ENCODE results near the gene SPTLC1.

DNA sequence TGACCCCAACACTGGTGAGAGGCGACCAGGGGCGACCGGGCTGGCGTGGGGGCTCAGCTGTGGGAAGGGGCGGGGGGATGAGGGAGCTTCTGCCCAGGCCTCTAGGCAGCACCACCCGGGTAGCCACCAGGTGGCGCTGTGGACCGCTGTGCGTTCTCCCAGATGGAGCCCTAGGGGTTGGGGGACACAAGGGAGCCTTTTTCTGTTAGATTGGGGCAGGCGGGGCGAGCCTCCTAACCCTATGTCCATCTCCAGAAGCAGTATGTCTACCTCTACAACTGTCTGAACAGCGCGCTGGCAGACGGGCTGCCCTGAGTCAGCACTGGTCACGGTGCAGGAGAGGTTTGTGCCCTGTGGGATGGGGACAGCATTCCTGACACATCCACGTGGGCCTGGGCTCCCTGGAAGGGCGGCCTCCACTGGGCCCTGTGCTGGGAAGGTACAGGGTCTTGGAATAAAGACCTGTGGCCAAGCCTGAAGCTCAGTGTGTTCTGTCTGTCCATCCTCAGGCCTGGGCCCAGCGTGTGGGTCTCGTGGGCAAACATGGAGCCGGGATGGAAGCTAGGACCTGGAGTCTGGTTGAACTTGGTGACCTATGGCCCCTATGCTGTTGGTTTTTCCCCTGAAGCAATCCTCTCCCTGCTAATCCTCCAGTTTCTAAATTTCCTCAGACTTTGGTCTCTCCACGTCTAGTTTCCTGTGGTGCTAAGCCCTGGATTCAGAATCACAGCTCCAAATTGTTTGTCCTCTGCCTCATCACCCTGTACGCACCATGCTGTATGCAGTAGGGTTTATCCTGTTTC is 23.1 kb upstream of the SPTLC1 start:
- TF ChIP-seq EZH2 (IDR thresholded peaks at IDR 0.05; ENCODE audit: borderline replicate concordance, insufficient read depth, low read depth, low read length, poor library complexity, severe bottlenecking): no peak
- TF ChIP-seq, protein P1, sequence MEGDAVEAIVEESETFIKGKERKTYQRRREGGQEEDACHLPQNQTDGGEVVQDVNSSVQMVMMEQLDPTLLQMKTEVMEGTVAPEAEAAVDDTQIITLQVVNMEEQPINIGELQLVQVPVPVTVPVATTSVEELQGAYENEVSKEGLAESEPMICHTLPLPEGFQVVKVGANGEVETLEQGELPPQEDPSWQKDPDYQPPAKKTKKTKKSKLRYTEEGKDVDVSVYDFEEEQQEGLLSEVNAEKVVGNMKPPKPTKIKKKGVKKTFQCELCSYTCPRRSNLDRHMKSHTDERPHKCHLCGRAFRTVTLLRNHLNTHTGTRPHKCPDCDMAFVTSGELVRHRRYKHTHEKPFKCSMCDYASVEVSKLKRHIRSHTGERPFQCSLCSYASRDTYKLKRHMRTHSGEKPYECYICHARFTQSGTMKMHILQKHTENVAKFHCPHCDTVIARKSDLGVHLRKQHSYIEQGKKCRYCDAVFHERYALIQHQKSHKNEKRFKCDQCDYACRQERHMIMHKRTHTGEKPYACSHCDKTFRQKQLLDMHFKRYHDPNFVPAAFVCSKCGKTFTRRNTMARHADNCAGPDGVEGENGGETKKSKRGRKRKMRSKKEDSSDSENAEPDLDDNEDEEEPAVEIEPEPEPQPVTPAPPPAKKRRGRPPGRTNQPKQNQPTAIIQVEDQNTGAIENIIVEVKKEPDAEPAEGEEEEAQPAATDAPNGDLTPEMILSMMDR (IDR thresholded peaks at IDR 0.05): peak; percentile 88
